ENCODE data around the gene THAP7.
A peak's percentile ranks its signal among the peaks of the same experiment; 100 is the strongest.

The THAP7 gene

GRCh38 chr22:21029486-21030025 lies 27.6 kb upstream of the THAP7 start:
- Histone ChIP-seq H3K4me3 (no peak overlapping the region), H3K27ac (no peak overlapping the region)
- no peak for DNase-seq (ENCODE audit: low spot score)
- TF ChIP-seq, protein P1, sequence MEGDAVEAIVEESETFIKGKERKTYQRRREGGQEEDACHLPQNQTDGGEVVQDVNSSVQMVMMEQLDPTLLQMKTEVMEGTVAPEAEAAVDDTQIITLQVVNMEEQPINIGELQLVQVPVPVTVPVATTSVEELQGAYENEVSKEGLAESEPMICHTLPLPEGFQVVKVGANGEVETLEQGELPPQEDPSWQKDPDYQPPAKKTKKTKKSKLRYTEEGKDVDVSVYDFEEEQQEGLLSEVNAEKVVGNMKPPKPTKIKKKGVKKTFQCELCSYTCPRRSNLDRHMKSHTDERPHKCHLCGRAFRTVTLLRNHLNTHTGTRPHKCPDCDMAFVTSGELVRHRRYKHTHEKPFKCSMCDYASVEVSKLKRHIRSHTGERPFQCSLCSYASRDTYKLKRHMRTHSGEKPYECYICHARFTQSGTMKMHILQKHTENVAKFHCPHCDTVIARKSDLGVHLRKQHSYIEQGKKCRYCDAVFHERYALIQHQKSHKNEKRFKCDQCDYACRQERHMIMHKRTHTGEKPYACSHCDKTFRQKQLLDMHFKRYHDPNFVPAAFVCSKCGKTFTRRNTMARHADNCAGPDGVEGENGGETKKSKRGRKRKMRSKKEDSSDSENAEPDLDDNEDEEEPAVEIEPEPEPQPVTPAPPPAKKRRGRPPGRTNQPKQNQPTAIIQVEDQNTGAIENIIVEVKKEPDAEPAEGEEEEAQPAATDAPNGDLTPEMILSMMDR (IDR thresholded peaks at IDR 0.05), result no peak

DNA sequence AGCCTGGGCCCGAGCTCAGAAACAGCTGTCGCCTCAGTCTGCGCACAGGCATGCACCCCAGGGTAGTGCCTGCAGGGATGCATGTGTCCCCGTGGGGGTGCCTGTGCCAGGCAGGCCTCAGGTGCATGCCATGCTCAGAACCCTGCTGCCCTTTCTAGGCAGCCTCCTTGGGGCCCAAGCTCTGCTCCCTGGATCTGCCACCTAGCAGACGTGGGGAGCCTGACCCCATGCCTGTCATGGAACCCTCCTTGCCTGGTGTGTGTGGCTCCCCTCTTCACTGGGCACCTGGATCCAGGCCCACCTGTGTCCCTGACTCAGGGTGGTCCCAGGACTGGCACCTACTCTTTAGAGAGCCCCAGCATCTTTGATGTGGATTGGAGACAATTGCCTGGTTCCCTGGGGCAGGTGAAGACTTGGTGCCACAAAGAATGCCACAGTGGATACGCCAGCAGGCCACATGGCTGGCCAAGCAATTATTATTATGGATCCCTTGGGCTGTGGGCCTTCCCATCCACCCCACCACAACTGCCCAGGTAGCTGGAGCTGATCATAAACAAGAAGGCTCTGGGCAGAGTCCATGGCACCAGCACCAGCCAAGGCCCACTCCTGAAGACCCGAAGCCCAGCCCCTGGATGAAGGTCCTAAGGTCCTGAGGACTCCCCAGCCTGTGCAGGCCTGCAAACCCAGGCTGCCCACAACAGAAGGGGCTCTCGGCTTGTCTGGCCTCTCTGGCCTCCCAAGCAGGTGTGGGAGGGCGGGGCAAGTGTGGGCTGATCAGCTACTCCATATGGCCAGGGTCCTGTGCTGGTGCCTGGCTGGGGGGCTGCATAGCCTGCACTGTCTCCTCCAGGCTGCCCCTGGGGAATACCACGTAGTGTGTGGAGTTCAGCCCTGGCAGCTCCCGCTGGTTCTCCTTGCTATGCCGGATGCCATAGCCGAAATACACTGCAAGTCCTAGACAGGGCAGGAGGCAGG lies 26.6 kb upstream of the THAP7 start:
- Histone ChIP-seq H3K27ac (no peak overlapping the region), H3K4me3 (no peak overlapping the region)
- TF ChIP-seq, protein P1 (IDR thresholded peaks at IDR 0.05), result no peak
- no peak for DNase-seq (ENCODE audit: low spot score)

GRCh38 chr22:21026783-21027692 lies 25.1 kb upstream of the THAP7 start:
- H3K27ac ChIP-seq, result no peak overlapping the region
- DNase-seq (ENCODE audit: low spot score), result no peak
- H3K4me3 ChIP-seq, result no peak overlapping the region
- TF ChIP-seq, protein P1 (IDR thresholded peaks at IDR 0.05), result no peak

DNA sequence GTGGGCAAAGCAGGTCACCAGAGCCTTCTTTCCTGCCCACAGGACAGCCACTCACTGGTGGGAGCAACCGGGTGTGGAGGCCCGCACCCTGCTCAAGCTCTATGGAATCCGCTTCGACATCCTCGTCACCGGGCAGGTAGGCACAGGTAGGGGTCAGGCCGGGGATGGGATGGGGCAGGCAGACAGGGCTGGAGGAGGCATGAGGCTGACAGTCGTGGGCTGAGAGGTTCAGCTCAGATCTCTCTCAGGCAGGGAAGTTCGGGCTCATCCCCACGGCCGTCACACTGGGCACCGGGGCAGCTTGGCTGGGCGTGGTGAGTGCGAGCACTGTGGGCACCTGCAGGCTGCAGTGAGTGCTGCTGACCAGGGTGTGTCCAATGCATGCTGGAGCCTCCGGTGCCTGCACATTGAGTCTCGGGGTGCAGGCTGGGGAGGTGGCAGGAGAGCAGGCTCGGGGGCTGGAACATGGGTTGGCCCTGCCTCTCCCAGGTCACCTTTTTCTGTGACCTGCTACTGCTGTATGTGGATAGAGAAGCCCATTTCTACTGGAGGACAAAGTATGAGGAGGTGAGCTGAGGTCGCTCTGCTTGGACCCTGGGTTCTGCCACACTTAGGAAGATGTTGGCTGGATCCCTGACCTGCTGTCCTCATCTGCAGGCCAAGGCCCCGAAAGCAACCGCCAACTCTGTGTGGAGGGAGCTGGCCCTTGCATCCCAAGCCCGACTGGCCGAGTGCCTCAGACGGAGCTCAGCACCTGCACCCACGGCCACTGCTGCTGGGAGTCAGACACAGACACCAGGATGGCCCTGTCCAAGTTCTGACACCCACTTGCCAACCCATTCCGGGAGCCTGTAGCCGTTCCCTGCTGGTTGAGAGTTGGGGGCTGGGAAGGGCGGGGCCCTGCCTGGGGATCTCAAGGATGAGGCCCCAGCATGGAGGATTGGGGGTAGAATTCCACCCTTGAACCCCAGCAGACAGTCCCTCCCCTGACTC lies 24.1 kb upstream of the THAP7 start:
- no peak for DNase-seq (ENCODE audit: low spot score)
- H3K4me3 ChIP-seq, result no peak overlapping the region
- TF ChIP-seq, protein P1 (IDR thresholded peaks at IDR 0.05), result no peak
- no peak overlapping the region for H3K27ac ChIP-seq

- TF ChIP-seq, protein P1 (IDR thresholded peaks at IDR 0.05), result no peak
- Histone ChIP-seq H3K4me3 (no peak overlapping the region), H3K27ac (no peak overlapping the region)
- DNase-seq (ENCODE audit: low spot score), result peak; percentile 52
These were observed 23.3 kb upstream of the THAP7 start for GRCh38 chr22:21025266-21025665.

Measured in coronary artery (tissue), 2 donors.